HG02610 (cell line): ENCODE results near the gene SUGCT.

Source experiments
- ATAC-seq: cut with Tn5 transposase; IDR thresholded peaks from one replicate; pipeline ENCODE4 v1.9.1; 2021; ENCODE audit warnings: mild to moderate bottlenecking, moderate library complexity; ENCODE audit not compliant: unreplicated experiment

The SUGCT gene

DNA sequence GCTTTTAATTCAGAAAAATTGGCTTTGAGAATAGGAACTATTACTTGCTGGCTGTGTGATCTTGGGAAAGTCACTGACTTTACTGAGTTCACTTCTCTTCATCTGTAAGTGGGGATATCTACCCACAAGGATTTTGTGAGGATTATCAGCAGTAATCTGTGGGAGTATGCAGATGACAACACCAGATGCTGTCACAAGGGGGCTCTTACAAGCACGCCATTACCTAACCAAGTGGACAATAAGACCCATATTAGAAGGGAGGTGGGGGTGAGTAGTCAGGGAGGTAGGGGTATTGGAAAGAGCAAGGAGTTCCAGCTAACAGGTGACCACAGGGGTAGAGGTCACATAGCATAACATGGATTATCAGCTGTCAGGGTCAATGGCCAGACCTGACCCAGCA lies 569.4 kb downstream of the SUGCT start:
- ATAC-seq, result no peak

DNA sequence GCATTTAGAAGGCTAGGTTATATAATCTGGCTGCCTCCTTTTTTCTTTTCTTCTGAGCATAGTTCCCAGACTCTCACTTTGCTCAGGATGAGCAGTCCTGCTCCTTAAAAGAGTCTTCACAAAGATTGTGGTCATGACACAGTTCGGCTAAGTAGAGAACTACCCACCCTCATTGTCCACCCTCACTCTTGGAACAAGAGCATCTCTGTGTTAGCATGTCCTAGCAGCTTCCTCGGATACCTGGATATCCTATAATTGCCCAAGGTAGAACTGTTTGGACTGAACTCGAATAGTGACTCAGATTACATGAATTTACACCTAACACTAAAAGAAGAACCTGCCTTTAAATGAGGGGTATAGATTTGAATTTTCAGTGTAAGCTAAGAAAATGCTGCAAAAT lies 572.0 kb downstream of the SUGCT start:
- ATAC-seq, result no peak

GRCh38 chr7:40709062-40709964 lies 574.5 kb downstream of the SUGCT start:
- ATAC-seq, result peak; percentile 46

- no peak for ATAC-seq
These were observed 576.9 kb downstream of the SUGCT start for GRCh38 chr7:40711706-40712105.

GRCh38 chr7:40714363-40715052 lies 579.7 kb downstream of the SUGCT start:
- ATAC-seq, result no peak

DNA sequence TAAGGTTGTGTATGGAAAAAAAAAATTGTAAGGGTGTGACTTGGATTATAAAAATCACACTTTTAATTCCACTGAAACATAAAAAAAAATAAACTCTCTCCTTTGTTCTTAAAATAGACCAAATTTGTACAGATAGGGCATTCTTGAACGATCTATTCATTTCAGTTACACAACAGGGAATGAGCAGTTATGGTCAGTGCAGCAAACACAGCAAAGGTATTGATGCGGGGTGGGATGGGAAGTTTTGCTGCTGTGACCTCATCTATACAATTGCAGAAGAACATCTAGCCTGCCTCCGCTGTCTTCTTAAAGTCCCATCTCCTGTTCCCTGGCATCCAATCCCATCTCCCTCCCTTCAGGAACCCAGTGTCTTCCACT lies 580.2 kb downstream of the SUGCT start:
- no peak for ATAC-seq

DNA sequence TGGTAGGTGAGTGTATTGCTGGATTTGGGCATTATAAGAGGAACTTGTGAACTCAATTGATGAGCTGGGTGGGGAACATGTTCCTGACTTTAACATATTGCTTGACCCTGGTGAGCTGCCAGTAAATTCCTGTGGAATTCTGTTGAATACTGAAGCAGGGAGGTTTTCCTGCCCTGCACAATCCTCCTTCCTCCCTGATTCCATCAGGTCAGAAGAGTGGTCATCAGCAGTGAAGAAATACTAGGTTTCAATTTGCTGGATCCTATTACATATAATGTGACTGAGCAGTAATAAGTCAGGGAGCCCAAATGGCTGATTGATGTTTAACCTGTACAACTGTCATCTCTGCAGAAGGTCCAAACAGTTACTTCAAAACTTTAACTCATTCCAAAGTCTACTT lies 581.2 kb downstream of the SUGCT start:
- no peak for ATAC-seq

- peak; percentile 77 for ATAC-seq
These were observed 582.4 kb downstream of the SUGCT start for GRCh38 chr7:40717242-40717641.

DNA sequence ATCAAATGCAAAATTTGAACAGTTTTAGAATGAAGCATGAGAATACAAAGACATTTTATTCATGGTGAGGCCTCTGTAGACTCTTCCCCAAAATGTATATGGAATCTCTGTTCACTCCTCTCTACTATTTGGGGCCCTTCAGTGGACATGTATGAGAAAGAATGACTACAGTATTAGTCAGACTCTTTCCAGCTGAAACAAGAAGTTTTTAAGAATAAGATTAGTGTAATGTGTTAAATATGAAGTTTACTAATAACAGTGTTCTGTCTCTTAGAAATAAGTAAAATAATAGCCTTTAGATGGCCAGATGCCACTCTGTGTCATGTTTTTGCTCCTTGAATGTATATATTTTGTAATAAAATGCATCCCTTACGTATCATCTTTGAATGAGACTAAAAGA lies 585.6 kb downstream of the SUGCT start:
- ATAC-seq, result no peak

GRCh38 chr7:40721342-40721949 lies 586.6 kb downstream of the SUGCT start:
- no peak for ATAC-seq

- no peak for ATAC-seq
These were observed 587.4 kb downstream of the SUGCT start for GRCh38 chr7:40722242-40722641.

DNA sequence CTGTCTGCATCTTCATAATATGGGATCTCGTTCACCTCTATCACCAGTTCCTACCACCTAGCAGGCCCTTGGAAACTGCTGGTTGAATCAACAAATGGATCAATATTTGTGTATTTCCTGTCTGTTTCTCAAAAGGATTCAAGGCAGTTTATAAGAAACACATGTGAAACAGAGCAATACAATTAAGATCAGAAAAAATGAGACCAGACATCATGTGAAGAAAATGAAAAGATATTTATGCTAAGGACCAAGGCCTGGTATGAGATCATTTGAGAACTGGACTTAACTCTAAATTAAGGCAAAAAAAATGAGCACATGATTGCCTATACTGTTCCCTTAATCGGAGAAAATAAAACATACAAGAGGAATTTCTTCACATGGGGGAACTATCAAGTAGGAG lies 589.0 kb downstream of the SUGCT start:
- ATAC-seq, result no peak

GRCh38 chr7:40726559-40726958 lies 591.8 kb downstream of the SUGCT start:
- ATAC-seq, result no peak

- ATAC-seq, result no peak
These were observed 598.3 kb downstream of the SUGCT start for GRCh38 chr7:40733114-40733513.

DNA sequence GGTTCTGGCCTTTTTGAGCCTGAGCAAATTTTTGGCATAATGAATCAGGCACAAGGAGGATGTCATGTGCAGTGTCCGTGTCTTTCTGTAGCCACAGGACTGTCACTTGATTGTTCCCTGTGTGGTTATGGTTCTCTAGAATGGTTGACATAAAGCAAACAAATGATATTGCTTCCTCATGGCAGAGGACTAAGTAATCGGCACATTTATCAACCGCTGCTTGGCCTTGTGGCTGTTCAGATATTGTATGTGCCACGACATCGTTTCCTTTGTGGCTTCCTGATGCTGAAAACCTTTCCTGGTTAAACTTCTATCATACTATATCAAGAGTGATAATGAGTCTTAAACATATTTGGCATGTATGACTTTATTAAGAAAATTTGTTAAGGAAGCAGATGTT lies 598.8 kb downstream of the SUGCT start:
- ATAC-seq, result no peak

- ATAC-seq, result no peak
These were observed 604.5 kb downstream of the SUGCT start for GRCh38 chr7:40739257-40739656.

- ATAC-seq, result no peak
These were observed 607.5 kb downstream of the SUGCT start for GRCh38 chr7:40742270-40742669.

DNA sequence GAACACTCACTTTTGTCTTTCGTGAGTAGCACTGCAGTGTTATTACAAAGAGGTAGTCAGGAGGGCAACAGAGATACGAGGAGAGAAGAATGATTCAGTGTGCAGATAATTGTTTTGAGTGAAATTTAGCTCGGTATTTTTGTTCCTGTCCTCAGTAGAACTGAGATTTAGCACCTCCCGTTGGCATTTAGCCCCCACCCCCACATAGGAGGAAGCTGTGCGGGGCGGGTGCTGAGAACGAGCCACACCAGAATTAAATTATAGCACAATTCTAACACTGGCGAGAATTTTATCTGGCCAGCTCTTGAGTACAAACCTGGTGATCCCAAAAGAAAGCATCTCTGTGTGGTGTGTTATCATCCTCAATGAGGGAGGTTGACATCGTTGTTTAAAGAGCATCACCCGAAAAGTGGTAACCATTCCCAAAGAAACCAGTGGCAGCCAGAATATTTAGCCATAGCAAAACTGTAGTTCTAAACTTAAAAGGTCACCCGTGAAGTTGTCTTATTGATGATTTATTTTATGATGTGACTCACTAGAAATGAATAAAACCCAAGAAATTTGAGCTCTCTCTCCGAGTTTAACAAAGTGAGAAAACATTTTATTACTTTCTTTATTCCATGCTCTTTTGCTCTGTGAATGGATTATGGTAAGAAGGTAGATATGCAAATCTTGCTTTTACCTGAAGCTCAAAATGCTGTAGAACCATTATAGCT lies 612.2 kb downstream of the SUGCT start:
- ATAC-seq, result no peak

- ATAC-seq, result no peak
These were observed 613.1 kb downstream of the SUGCT start for GRCh38 chr7:40747856-40748255.

- no peak for ATAC-seq
These were observed 615.1 kb downstream of the SUGCT start for GRCh38 chr7:40749877-40750276.

GRCh38 chr7:40753455-40753854 lies 618.6 kb downstream of the SUGCT start:
- no peak for ATAC-seq
